GM23338 (cell line): Measurements from ENCODE around the gene RPTOR. TPM values are rescaled to one million over a fixed set of nuclear protein-coding genes. Genes with fewer than 3 reads are reported as not detected.

Source experiments
- ATAC-seq: fragments of 200-7000 bp; cut with Tn5 transposase; 3 replicates; pipeline ENCODE4 v1.9.1; 2020
- DNase-seq: peaks from one replicate; pipeline ENCODE4 v3.0.0-alpha.2; 2015; ENCODE audit warnings: low spot score
- H2AFZ ChIP-seq: fragments of 200-600 bp; sonication (generic); 2 replicates; pipeline ENCODE4 v1.8.0; 2016; ENCODE audit warnings: antibody characterized with exemption, mild to moderate bottlenecking, moderate library complexity
- H3F3A ChIP-seq: fragments of 200-600 bp; sonication (generic); replicated peaks from 2 replicates; pipeline ENCODE4 v1.8.0; 2017; ENCODE audit warnings: antibody characterized with exemption, mixed run types, low read depth
- H3K27ac ChIP-seq: fragments of 200-600 bp; sonication (generic); 2 replicates; pipeline ENCODE4 v1.6.1; 2016; ENCODE audit warnings: low read depth
- H3K27me3 ChIP-seq: fragments of 200-600 bp; sonication (generic); 2 replicates; pipeline ENCODE4 v1.8.0; 2016; ENCODE audit warnings: mild to moderate bottlenecking, mixed run types, moderate library complexity; ENCODE audit not compliant: insufficient read depth
- H3K36me3 ChIP-seq: fragments of 200-600 bp; sonication (generic); 2 replicates; pipeline ENCODE4 v1.8.0; 2016; ENCODE audit warnings: mild to moderate bottlenecking; ENCODE audit not compliant: insufficient read depth
- H3K4me1 ChIP-seq: fragments of 200-600 bp; sonication (generic); 2 replicates; pipeline ENCODE4 v1.8.0; 2016; ENCODE audit warnings: mild to moderate bottlenecking, moderate library complexity; ENCODE audit not compliant: insufficient read depth
- H3K4me2 ChIP-seq: fragments of 200-600 bp; sonication (generic); 2 replicates; pipeline ENCODE4 v1.7.1; 2017; ENCODE audit warnings: mixed run types
- H3K4me3 ChIP-seq: fragments of 200-600 bp; sonication (generic); 2 replicates; pipeline ENCODE4 v1.6.1; 2016; ENCODE audit warnings: mixed run types
- H3K79me2 ChIP-seq: fragments of 200-600 bp; sonication (generic); replicated peaks from 2 replicates; pipeline ENCODE4 v1.8.0; 2017; ENCODE audit warnings: mild to moderate bottlenecking; ENCODE audit not compliant: insufficient read depth
- H3K9me2 ChIP-seq: fragments of 200-600 bp; sonication (generic); 2 replicates; pipeline ENCODE4 v1.8.0; 2017; ENCODE audit not compliant: insufficient read depth
- H4K20me1 ChIP-seq: fragments of 200-600 bp; sonication (generic); replicated peaks from 2 replicates; pipeline ENCODE4 v1.8.0; 2017; ENCODE audit warnings: mild to moderate bottlenecking; ENCODE audit not compliant: insufficient read depth
- H3K27ac Mint-ChIP-seq: 2 replicates; pipeline ENCODE4 v1.8.0; 2020; ENCODE audit warnings: inconsistent platforms, mild to moderate bottlenecking, moderate library complexity, mixed read lengths
- H3K27me3 Mint-ChIP-seq: 3 replicates; pipeline ENCODE4 v1.8.0; 2022; ENCODE audit warnings: low read depth, mild to moderate bottlenecking, moderate library complexity, mixed read lengths, inconsistent platforms; ENCODE audit not compliant: insufficient read depth, poor library complexity
- H3K36me3 Mint-ChIP-seq: 3 replicates; pipeline ENCODE4 v1.8.0; 2021; ENCODE audit warnings: low read depth, mild to moderate bottlenecking, inconsistent platforms, moderate library complexity, mixed read lengths
- H3K4me1 Mint-ChIP-seq: 3 replicates; pipeline ENCODE4 v1.8.0; 2020; ENCODE audit warnings: mild to moderate bottlenecking, inconsistent platforms, mixed read lengths
- H3K4me3 Mint-ChIP-seq: 3 replicates; pipeline ENCODE4 v1.8.0; 2021; ENCODE audit warnings: moderate library complexity, mild to moderate bottlenecking, inconsistent platforms, mixed read lengths
- H3K9me3 Mint-ChIP-seq: 3 replicates; pipeline ENCODE4 v1.8.0; 2020; ENCODE audit warnings: moderate library complexity, mild to moderate bottlenecking, inconsistent platforms, mixed read lengths
- CREB1 ChIP-seq: fragments of 250-450 bp; sonication (Bioruptor Pico); IDR thresholded peaks from 2 replicates; pipeline ENCODE4 v1.5.0; 2020; ENCODE audit warnings: low read depth, mild to moderate bottlenecking, moderate library complexity
- CTCF ChIP-seq, 2 experiments: fragments of 200-600 bp in 1 of 2; sonication (generic) in 1 of 2; conservative IDR thresholded peaks; 2 replicates each; pipeline versions ENCODE4 v1.5.1 to v1.6.1; 2016 to 2017; ENCODE audit warnings: antibody characterized with exemption in 2 of 2, low read depth in 2 of 2, mild to moderate bottlenecking in 2 of 2, moderate library complexity in 1 of 2
- EZH2phosphoT487 ChIP-seq: fragments of 200-600 bp; sonication (generic); IDR thresholded peaks from one replicate; pipeline ENCODE4 v1.8.1; 2018; ENCODE audit warnings: antibody characterized with exemption; ENCODE audit not compliant: unreplicated experiment
- NANOG ChIP-seq: IDR thresholded peaks from 2 replicates; pipeline ENCODE4 v1.6.1; 2016; ENCODE audit warnings: antibody characterized with exemption, borderline replicate concordance
- POLR2AphosphoS5 ChIP-seq: IDR thresholded peaks from 2 replicates; pipeline ENCODE4 v1.6.1; 2016; ENCODE audit warnings: antibody characterized with exemption, low read depth
- STAT1 ChIP-seq: IDR thresholded peaks from one replicate; pipeline ENCODE4 v1.6.1; 2016; ENCODE audit warnings: antibody characterized with exemption; ENCODE audit not compliant: unreplicated experiment
- ZNF331 ChIP-seq: fragments of 250-450 bp; sonication (Bioruptor Pico); IDR thresholded peaks from 2 replicates; pipeline ENCODE4 v1.5.0; 2020; ENCODE audit warnings: low read depth, mild to moderate bottlenecking, moderate library complexity
- ZNF462 ChIP-seq: fragments of 250-450 bp; sonication (Bioruptor Pico); IDR thresholded peaks from 2 replicates; pipeline ENCODE4 v1.5.0; 2020; ENCODE audit warnings: mild to moderate bottlenecking, moderate library complexity
- polyA plus RNA-seq: library from polyadenylated mRNA; unstranded; fragments of >200 nt; fragmentation: Nextera tagmentation; extraction: Ambion mirVana; gene quantifications from 2 replicates; pipeline ENCODE4 v1.2.1, GENCODE V29; 2016
- total RNA-seq: library from RNA; depleted of rRNA; stranded (reverse); fragments of >200 nt; shearing (Covaris generic); gene quantifications from 2 replicates; pipeline ENCODE4 v1.2.3, GENCODE V29; 2014

RPTOR gene
- total and polyA plus RNA-seq, 2 experiments from 2014 or later: 9.5 to 38.0 TPM

GRCh38 chr17:80679816-80680215 lies 135.2 kb downstream of the RPTOR start:
- TF ChIP-seq POLR2AphosphoS5: no peak
- peaks cover 17% of the 10 kb centered on the region; the same call in 1 of the 2 replicates for H3K4me1 ChIP-seq
- DNase-seq: no peak
- no peaks in the 10 kb centered on the region for H3K27me3 ChIP-seq
- H3K4me3 Mint-ChIP-seq: no peak overlapping the region; the same call in 2 of the 3 replicates
- peaks cover 27% of the 10 kb centered on the region for H3K4me1 Mint-ChIP-seq
- H3K27ac Mint-ChIP-seq: peak overlapping the region; percentile 50; the same call in 1 of the 2 replicates
- H3F3A ChIP-seq: no peaks in the 10 kb centered on the region
- H2AFZ ChIP-seq: no peak overlapping the region
- no peaks in the 10 kb centered on the region for H3K9me2 ChIP-seq
- 0 out of 2 replicates have a peak, but pooled peaks cover 5% of the 10 kb centered on the region for H4K20me1 ChIP-seq
- no peaks in the 10 kb centered on the region for H3K36me3 Mint-ChIP-seq
- H3K36me3 ChIP-seq: no peaks in the 10 kb centered on the region
- 0 out of 2 replicates have a peak overlapping the region, but pooled peaks have one; percentile 86 for H3K27ac ChIP-seq
- peaks cover 4% of the 10 kb centered on the region for H3K27me3 Mint-ChIP-seq
- H3K9me3 Mint-ChIP-seq: no peaks in the 10 kb centered on the region
- H3K4me2 ChIP-seq: peak overlapping the region; percentile 48
- H3K4me3 ChIP-seq: no peak overlapping the region
- no peak for ATAC-seq
- peaks cover 66% of the 10 kb centered on the region for H3K79me2 ChIP-seq

- H4K20me1 ChIP-seq: peaks cover 5% of the 10 kb centered on the region; the same call in 1 of the 2 replicates
- Mint-ChIP-seq H3K4me1 (peaks cover 27% of the 10 kb centered on the region), H3K4me3 (no peak overlapping the region), H3K36me3 (no peaks in the 10 kb centered on the region), H3K9me3 (no peaks in the 10 kb centered on the region), H3K27ac (no peak overlapping the region), H3K27me3 (peaks cover 4% of the 10 kb centered on the region)
- H3F3A ChIP-seq: no peaks in the 10 kb centered on the region
- H3K4me2 ChIP-seq: no peak overlapping the region
- no peaks in the 10 kb centered on the region for H3K27me3 ChIP-seq
- peaks cover 17% of the 10 kb centered on the region; the same call in 1 of the 2 replicates for H3K4me1 ChIP-seq
- H3K36me3 ChIP-seq: no peaks in the 10 kb centered on the region
- no peaks in the 10 kb centered on the region for H3K9me2 ChIP-seq
- DNase-seq (no peak), ATAC-seq (no peak)
- no peak overlapping the region for H3K27ac ChIP-seq
- H3K4me3 ChIP-seq: no peak overlapping the region
- no peak overlapping the region for H2AFZ ChIP-seq
- H3K79me2 ChIP-seq: peaks cover 57% of the 10 kb centered on the region
- no peak for TF ChIP-seq ZNF331 (CRISPR knock-in tag)
Measured at GRCh38 chr17:80681215-80681614, 136.6 kb downstream of the RPTOR start.

- Mint-ChIP-seq H3K4me3 (no peak overlapping the region; the same call in 2 of the 3 replicates), H3K4me1 (peaks cover 29% of the 10 kb centered on the region), H3K27me3 (peaks cover 8% of the 10 kb centered on the region), H3K27ac (no peak overlapping the region), H3K36me3 (no peaks in the 10 kb centered on the region), H3K9me3 (no peaks in the 10 kb centered on the region)
- no peaks in the 10 kb centered on the region for H3K9me2 ChIP-seq
- H2AFZ ChIP-seq: no peak overlapping the region
- H3K27me3 ChIP-seq: no peaks in the 10 kb centered on the region
- ATAC-seq (no peak), DNase-seq (no peak)
- H3K79me2 ChIP-seq: peaks cover 48% of the 10 kb centered on the region
- H3K36me3 ChIP-seq: no peaks in the 10 kb centered on the region
- no peaks in the 10 kb centered on the region for H3F3A ChIP-seq
- no peak overlapping the region for H3K4me2 ChIP-seq
- H3K27ac ChIP-seq: no peak overlapping the region
- peaks cover 5% of the 10 kb centered on the region; the same call in 1 of the 2 replicates for H4K20me1 ChIP-seq
- H3K4me1 ChIP-seq: peaks cover 17% of the 10 kb centered on the region; the same call in 1 of the 2 replicates
- no peak overlapping the region for H3K4me3 ChIP-seq
- no peak for TF ChIP-seq EZH2phosphoT487
- TF ChIP-seq CREB1 (CRISPR knock-in tag): no peak
- TF ChIP-seq POLR2AphosphoS5: no peak
- no peak for TF ChIP-seq ZNF331 (CRISPR knock-in tag)
- no peak for TF ChIP-seq ZNF462 (CRISPR knock-in tag)
- TF ChIP-seq NANOG: no peak
- TF ChIP-seq STAT1: no peak
- TF ChIP-seq CTCF (conservative IDR thresholded peaks at IDR 0.05; ENCODE audit: low read depth in 2 of 2): no peak
Measured at GRCh38 chr17:80682372-80682771, 137.7 kb downstream of the RPTOR start.
